HEK293 (cell line): ENCODE data around the gene POMT2.

ENCODE experiments used
- ZNF23 ChIP-seq: fragments of 450-650 bp; formaldehyde crosslinking; IDR thresholded peaks from 2 replicates; pipeline ENCODE4 v1.5.1; 2016; ENCODE audit warnings: missing biosample characterization, missing genetic modification characterization, borderline replicate concordance
- ZNF274 ChIP-seq, 2 experiments: fragments of 200-500 bp in 1 of 2; fragments of 450-650 bp in 1 of 2; sonication (Bioruptor generic) in 1 of 2; formaldehyde crosslinking in 1 of 2; IDR thresholded peaks; 2 replicates each; pipeline versions ENCODE4 v1.5.1 to v1.6.1; 2014 to 2016; ENCODE audit warnings: borderline replicate concordance in 1 of 2, inconsistent platforms in 1 of 2, low read length in 1 of 2, missing biosample characterization in 1 of 2, missing genetic modification characterization in 1 of 2
- ZNF48 ChIP-seq: fragments of 450-650 bp; formaldehyde crosslinking; IDR thresholded peaks from 2 replicates; pipeline ENCODE4 v1.5.1; 2016; ENCODE audit warnings: missing biosample characterization, missing genetic modification characterization
- ZNF549 ChIP-seq: fragments of 450-650 bp; IDR thresholded peaks from 2 replicates; pipeline ENCODE4 v1.5.1; 2018; ENCODE audit warnings: missing biosample characterization, missing genetic modification characterization, mild to moderate bottlenecking, inconsistent platforms, moderate library complexity
- ZNF624 ChIP-seq: fragments of 450-650 bp; formaldehyde crosslinking; IDR thresholded peaks from 2 replicates; pipeline ENCODE4 v1.5.1; 2017; ENCODE audit warnings: missing biosample characterization, missing genetic modification characterization
- ZSCAN23 ChIP-seq: fragments of 450-650 bp; formaldehyde crosslinking; IDR thresholded peaks from 2 replicates; pipeline ENCODE4 v1.5.1; 2016; ENCODE audit warnings: missing biosample characterization, missing genetic modification characterization
- TF ChIP-seq, protein P1 (sequence below): fragments of 450-650 bp; formaldehyde crosslinking; IDR thresholded peaks from 2 replicates; pipeline ENCODE4 v1.5.1; 2016; ENCODE audit warnings: missing biosample characterization, missing genetic modification characterization, borderline replicate concordance
- TF ChIP-seq, protein P2 (sequence below): fragments of 450-650 bp; formaldehyde crosslinking; IDR thresholded peaks from 2 replicates; pipeline ENCODE4 v1.5.1; 2016; ENCODE audit warnings: missing biosample characterization, missing genetic modification characterization
- TF ChIP-seq, protein P3 (sequence below): fragments of 450-650 bp; formaldehyde crosslinking; IDR thresholded peaks from 2 replicates; pipeline ENCODE4 v1.5.1; 2017; ENCODE audit warnings: missing biosample characterization, missing genetic modification characterization
- TF ChIP-seq, protein P4 (sequence below): fragments of 450-650 bp; IDR thresholded peaks from 2 replicates; pipeline ENCODE4 v1.5.1; 2018; ENCODE audit warnings: missing biosample characterization, missing genetic modification characterization
- TF ChIP-seq, protein P5 (sequence below): fragments of 450-650 bp; formaldehyde crosslinking; IDR thresholded peaks from 2 replicates; pipeline ENCODE4 v1.5.1; 2016; ENCODE audit warnings: missing biosample characterization, missing genetic modification characterization

DNA sequence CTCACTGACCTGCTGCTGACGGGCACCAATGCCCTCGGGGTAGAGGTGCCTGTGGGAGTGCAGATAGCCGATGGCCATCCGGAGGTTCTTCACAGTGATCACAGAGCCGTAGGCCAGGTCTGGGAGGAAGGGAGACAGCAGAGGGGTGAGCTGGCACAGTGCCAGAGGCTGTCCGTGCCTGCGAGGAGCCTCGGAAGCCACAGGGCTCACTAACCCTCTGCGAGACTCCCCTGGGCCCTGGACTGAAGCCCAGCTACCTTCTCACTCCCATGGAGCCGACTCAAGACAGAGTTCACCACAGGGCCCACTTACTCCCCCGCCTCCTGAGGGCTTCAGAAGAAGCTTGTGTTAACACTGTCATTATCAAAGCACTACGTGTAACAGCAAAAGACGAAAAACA is 24.5 kb downstream of the POMT2 start:
- TF ChIP-seq, protein P1, sequence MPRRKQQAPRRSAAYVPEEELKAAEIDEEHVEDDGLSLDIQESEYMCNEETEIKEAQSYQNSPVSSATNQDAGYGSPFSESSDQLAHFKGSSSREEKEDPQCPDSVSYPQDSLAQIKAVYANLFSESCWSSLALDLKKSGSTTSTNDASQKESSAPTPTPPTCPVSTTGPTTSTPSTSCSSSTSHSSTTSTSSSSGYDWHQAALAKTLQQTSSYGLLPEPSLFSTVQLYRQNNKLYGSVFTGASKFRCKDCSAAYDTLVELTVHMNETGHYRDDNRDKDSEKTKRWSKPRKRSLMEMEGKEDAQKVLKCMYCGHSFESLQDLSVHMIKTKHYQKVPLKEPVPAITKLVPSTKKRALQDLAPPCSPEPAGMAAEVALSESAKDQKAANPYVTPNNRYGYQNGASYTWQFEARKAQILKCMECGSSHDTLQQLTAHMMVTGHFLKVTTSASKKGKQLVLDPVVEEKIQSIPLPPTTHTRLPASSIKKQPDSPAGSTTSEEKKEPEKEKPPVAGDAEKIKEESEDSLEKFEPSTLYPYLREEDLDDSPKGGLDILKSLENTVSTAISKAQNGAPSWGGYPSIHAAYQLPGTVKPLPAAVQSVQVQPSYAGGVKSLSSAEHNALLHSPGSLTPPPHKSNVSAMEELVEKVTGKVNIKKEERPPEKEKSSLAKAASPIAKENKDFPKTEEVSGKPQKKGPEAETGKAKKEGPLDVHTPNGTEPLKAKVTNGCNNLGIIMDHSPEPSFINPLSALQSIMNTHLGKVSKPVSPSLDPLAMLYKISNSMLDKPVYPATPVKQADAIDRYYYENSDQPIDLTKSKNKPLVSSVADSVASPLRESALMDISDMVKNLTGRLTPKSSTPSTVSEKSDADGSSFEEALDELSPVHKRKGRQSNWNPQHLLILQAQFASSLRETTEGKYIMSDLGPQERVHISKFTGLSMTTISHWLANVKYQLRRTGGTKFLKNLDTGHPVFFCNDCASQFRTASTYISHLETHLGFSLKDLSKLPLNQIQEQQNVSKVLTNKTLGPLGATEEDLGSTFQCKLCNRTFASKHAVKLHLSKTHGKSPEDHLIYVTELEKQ: no peak
- TF ChIP-seq, protein P2, sequence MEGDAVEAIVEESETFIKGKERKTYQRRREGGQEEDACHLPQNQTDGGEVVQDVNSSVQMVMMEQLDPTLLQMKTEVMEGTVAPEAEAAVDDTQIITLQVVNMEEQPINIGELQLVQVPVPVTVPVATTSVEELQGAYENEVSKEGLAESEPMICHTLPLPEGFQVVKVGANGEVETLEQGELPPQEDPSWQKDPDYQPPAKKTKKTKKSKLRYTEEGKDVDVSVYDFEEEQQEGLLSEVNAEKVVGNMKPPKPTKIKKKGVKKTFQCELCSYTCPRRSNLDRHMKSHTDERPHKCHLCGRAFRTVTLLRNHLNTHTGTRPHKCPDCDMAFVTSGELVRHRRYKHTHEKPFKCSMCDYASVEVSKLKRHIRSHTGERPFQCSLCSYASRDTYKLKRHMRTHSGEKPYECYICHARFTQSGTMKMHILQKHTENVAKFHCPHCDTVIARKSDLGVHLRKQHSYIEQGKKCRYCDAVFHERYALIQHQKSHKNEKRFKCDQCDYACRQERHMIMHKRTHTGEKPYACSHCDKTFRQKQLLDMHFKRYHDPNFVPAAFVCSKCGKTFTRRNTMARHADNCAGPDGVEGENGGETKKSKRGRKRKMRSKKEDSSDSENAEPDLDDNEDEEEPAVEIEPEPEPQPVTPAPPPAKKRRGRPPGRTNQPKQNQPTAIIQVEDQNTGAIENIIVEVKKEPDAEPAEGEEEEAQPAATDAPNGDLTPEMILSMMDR (tag by site-specific recombination): no peak
- TF ChIP-seq ZNF624 (no peak), ZNF274 (IDR thresholded peaks at IDR 0.05; ENCODE audit: low read length) (no peak), ZNF274 (tag by site-specific recombination; IDR thresholded peaks at IDR 0.05; ENCODE audit: borderline replicate concordance) (no peak), ZNF23 (tag by site-specific recombination) (no peak), ZSCAN23 (tag by site-specific recombination) (no peak), ZNF48 (no peak), ZNF549 (no peak)
- TF ChIP-seq, protein P3, sequence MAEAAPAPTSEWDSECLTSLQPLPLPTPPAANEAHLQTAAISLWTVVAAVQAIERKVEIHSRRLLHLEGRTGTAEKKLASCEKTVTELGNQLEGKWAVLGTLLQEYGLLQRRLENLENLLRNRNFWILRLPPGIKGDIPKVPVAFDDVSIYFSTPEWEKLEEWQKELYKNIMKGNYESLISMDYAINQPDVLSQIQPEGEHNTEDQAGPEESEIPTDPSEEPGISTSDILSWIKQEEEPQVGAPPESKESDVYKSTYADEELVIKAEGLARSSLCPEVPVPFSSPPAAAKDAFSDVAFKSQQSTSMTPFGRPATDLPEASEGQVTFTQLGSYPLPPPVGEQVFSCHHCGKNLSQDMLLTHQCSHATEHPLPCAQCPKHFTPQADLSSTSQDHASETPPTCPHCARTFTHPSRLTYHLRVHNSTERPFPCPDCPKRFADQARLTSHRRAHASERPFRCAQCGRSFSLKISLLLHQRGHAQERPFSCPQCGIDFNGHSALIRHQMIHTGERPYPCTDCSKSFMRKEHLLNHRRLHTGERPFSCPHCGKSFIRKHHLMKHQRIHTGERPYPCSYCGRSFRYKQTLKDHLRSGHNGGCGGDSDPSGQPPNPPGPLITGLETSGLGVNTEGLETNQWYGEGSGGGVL (tag by site-specific recombination): no peak
- TF ChIP-seq, protein P4, sequence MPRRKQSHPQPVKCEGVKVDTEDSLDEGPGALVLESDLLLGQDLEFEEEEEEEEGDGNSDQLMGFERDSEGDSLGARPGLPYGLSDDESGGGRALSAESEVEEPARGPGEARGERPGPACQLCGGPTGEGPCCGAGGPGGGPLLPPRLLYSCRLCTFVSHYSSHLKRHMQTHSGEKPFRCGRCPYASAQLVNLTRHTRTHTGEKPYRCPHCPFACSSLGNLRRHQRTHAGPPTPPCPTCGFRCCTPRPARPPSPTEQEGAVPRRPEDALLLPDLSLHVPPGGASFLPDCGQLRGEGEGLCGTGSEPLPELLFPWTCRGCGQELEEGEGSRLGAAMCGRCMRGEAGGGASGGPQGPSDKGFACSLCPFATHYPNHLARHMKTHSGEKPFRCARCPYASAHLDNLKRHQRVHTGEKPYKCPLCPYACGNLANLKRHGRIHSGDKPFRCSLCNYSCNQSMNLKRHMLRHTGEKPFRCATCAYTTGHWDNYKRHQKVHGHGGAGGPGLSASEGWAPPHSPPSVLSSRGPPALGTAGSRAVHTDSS: no peak
- TF ChIP-seq, protein P5, sequence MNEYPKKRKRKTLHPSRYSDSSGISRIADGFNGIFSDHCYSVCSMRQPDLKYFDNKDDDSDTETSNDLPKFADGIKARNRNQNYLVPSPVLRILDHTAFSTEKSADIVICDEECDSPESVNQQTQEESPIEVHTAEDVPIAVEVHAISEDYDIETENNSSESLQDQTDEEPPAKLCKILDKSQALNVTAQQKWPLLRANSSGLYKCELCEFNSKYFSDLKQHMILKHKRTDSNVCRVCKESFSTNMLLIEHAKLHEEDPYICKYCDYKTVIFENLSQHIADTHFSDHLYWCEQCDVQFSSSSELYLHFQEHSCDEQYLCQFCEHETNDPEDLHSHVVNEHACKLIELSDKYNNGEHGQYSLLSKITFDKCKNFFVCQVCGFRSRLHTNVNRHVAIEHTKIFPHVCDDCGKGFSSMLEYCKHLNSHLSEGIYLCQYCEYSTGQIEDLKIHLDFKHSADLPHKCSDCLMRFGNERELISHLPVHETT (tag by site-specific recombination): no peak
